Common myeloid progenitor, CD34-positive (primary cell): ENCODE results near the gene SEPTIN6.
A peak's percentile ranks its signal among the peaks of the same experiment; 100 is the strongest.

Source experiments
- CTCF ChIA-PET: fragments of 350-600 bp; sonication (Branson Sonifier 250); formaldehyde crosslinking; loops from one replicate; lab custom pipeline; 2021; ENCODE audit warnings: antibody characterized with exemption; lab: Charles Lee
- POLR2A ChIA-PET: fragments of 350-600 bp; sonication (Branson Sonifier 250); formaldehyde crosslinking; loops from one replicate; lab custom pipeline; 2021; ENCODE audit warnings: antibody characterized with exemption; lab: Charles Lee
- DNase-seq, 3 donors: peaks; one replicate each; pipeline versions ENCODE4 v3.0.0 to v3.0.0-alpha.2; 2013
- H3K27ac ChIP-seq, 2 experiments: 1 replicate in 1 of 2; 2 replicates in 1 of 2; pipeline ENCODE4 v1.7.0; 2013; ENCODE audit warnings: inconsistent platforms in 2 of 2, low read length in 2 of 2, mild to moderate bottlenecking in 2 of 2, low read depth in 1 of 2, moderate library complexity in 1 of 2; ENCODE audit not compliant: severe bottlenecking in 2 of 2, insufficient read depth in 1 of 2, poor library complexity in 1 of 2
- H3K27me3 ChIP-seq, 5 experiments: replicated peaks in 2 of 5; 1 replicate in 3 of 5; 2 replicates in 2 of 5; pipeline versions ENCODE4 v1.6.1 to v1.7.0; 2013; ENCODE audit warnings: low read length in 4 of 5, mild to moderate bottlenecking in 2 of 5, moderate library complexity in 2 of 5, inconsistent platforms in 1 of 5; ENCODE audit not compliant: insufficient read depth in 5 of 5, control insufficient read depth in 4 of 5
- H3K36me3 ChIP-seq, 4 experiments: 1 replicate in 2 of 4; 2 replicates in 2 of 4; pipeline versions ENCODE4 v1.6.1 to v1.7.0; 2013; ENCODE audit warnings: low read length in 3 of 4, control low read depth in 1 of 4, mild to moderate bottlenecking in 1 of 4; ENCODE audit not compliant: control insufficient read depth in 4 of 4, insufficient read depth in 4 of 4
- H3K4me1 ChIP-seq, 4 experiments: 1 replicate in 3 of 4; 2 replicates in 1 of 4; pipeline versions ENCODE4 v1.6.1 to v1.7.1; 2013; ENCODE audit warnings: low read length in 3 of 4, mild to moderate bottlenecking in 3 of 4, control low read depth in 1 of 4, inconsistent platforms in 1 of 4, moderate library complexity in 1 of 4; ENCODE audit not compliant: control insufficient read depth in 4 of 4, insufficient read depth in 4 of 4; ENCODE audit errors: control extremely low read depth in 1 of 4
- H3K4me3 ChIP-seq, 7 experiments: 1 replicate in 4 of 7; 2 replicates in 3 of 7; pipeline versions ENCODE4 v1.5.1 to v1.7.0; 2013; ENCODE audit warnings: mild to moderate bottlenecking in 7 of 7, low read length in 6 of 7, moderate library complexity in 6 of 7, inconsistent platforms in 2 of 7, low read depth in 2 of 7, control low read depth in 1 of 7; ENCODE audit not compliant: insufficient read depth in 4 of 7, control insufficient read depth in 1 of 7; ENCODE audit errors: extremely low read depth in 1 of 7
- H3K9me3 ChIP-seq, 5 experiments: 1 replicate in 4 of 5; 2 replicates in 1 of 5; pipeline versions ENCODE4 v1.6.1 to v1.7.1; 2013; ENCODE audit warnings: low read length in 4 of 5, mild to moderate bottlenecking in 2 of 5, inconsistent platforms in 1 of 5, low read depth in 1 of 5, moderate library complexity in 1 of 5; ENCODE audit not compliant: control insufficient read depth in 4 of 5, insufficient read depth in 2 of 5; ENCODE audit errors: control extremely low read depth in 1 of 5
- WGBS: methylation state at CpG from one replicate; pipeline ENCODE4 v1.1.5; 2013; ENCODE audit not compliant: insufficient coverage; 5-methylcytosine and 5-hydroxymethylcytosine counted together

The SEPTIN6 gene

DNA sequence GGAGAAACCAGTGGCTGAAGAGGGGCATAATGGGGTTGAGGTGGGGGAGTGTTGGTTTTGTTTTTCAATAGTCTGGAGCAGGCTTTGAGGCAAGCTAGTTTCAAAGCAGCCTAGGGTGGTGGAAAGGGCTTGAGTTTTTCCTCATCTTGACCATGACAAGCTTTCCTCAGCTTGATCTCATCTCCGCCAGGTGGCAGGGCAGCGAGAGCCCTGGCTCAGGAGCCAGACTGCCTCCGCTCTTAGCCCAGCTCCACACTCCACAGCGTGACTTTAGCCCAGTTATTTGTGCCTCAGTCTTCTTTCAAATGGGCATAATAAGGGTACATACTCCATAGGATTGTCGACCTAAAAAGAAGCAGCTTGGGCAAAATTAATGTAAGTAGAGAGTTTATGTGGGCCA, 35.5 kb upstream of the SEPTIN6 start:
- Histone ChIP-seq H3K27me3 (no peaks in the 10 kb centered on the region), H3K9me3 (no peaks in the 10 kb centered on the region), H3K4me1 (peaks cover 0 to 4% (median 0%) of the 10 kb centered on the region in 4 experiments), H3K4me3 (no peak overlapping the region), H3K36me3 (no peaks in the 10 kb centered on the region), H3K27ac (no peak overlapping the region)
- ChIA-PET CTCF (interaction anchor here (0.6 to 2.5 kb wide), 7 partner anchors 15 to 104 kb away, joined by 3 to 12 read pairs (median 3); no protein-coding TSS in a partner anchor), POLR2A (no interaction called here)
- DNase-seq: no peak
- 67% methylated on average over 1 of the region's 5 CpGs for WGBS

DNA sequence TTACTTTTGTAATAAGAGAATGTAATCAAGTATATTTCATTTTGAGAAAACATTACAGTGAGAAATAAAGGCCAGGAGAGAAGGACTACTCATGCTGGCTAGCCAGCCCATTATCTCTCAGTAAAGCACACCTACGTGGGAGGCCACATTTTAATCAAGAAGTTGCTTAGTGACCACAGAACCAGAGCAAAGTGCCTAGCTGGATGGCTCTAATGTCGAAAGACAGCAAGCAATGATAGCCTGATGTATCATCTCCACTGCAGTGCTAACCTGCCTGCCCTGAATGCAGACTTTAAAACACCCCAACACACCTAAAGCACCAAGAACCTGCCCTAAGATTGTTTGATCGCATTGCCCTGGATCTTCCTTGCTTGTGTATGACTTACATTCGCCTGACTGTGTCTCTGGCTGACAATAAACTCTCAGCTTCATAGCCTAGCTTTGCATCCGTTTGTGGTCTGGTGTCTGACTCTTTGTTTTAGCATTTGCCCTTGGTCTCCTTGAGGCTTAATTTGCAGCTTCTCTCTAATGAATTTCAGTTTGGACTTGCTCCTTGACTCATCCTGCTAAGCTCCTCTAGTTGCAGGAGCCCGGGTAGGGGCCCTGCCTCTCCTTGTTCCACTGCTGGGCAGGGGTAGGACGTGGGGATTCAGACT, 34.1 kb upstream of the SEPTIN6 start:
- H3K27me3 ChIP-seq: no peaks in the 10 kb centered on the region
- H3K27ac ChIP-seq: no peak overlapping the region
- H3K4me3 ChIP-seq: no peak overlapping the region
- 72% methylated on average over 6 of the region's 7 CpGs for WGBS
- ChIA-PET POLR2A (no interaction called here), CTCF (interaction anchor here (0.9 to 1.5 kb wide), 4 partner anchors 24 to 103 kb away, joined by 3 to 4 read pairs (median 3); partner anchors contain the start of gene SEPTIN6)
- peaks cover 0 to 4% (median 0%) of the 10 kb centered on the region in 4 experiments for H3K4me1 ChIP-seq
- DNase-seq: peak in 2 of 3 donors; percentile 10 to 33
- H3K36me3 ChIP-seq: no peaks in the 10 kb centered on the region
- no peaks in the 10 kb centered on the region for H3K9me3 ChIP-seq

DNA sequence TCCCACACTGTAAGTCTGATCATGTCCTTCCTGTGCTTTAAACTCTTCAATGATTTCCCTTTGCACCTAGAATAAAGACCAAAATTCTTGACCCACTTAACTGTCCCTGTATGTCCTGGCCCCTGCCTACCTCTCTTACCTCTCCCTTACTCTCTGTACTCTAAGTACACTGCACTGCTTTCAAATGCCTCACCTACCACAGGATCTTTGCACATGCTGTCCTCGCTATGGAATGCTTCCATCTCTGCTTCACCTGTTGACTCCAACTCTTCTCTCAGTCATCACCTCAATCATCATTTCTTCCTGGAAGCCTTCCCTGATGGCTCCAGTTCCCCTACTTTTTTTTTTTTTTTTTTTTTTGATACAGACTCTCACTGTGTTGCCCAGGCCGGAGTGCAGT, 29.0 kb upstream of the SEPTIN6 start:
- no peak for DNase-seq
- ChIA-PET CTCF (no interaction called here), POLR2A (no interaction called here)
- no peak overlapping the region for H3K27ac ChIP-seq
- no peaks in the 10 kb centered on the region for H3K9me3 ChIP-seq
- no peaks in the 10 kb centered on the region for H3K27me3 ChIP-seq
- 93% methylated on average over 1 of the region's 2 CpGs for WGBS
- no peak overlapping the region for H3K4me3 ChIP-seq
- peaks cover 0 to 1% (median 0%) of the 10 kb centered on the region in 4 experiments for H3K4me1 ChIP-seq
- H3K36me3 ChIP-seq: no peaks in the 10 kb centered on the region

DNA sequence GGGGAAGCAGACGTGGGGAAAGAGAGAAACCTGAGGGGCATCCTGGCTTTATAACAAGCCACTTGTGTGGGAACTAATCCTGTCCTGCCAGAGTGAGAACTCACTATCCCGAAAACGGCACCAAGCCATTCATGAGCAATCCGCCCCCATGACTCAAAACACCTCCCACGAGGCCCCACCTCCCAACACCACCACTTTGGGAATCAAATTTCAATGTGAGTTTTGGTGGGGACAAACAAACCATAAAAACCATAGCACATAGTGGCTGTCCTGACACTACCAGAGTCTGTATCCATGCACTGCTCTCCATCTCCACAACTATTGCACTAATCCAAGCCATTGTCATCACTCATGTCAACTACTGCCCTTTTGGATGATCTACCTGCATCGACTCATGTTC, 28.5 kb upstream of the SEPTIN6 start:
- Histone ChIP-seq H3K27ac (no peak overlapping the region), H3K36me3 (no peaks in the 10 kb centered on the region), H3K9me3 (no peaks in the 10 kb centered on the region), H3K4me3 (no peak overlapping the region), H3K4me1 (no peaks in the 10 kb centered on the region), H3K27me3 (no peaks in the 10 kb centered on the region)
- DNase-seq: no peak
- ChIA-PET POLR2A (no interaction called here), CTCF (no interaction called here)
- WGBS: 89% methylated on average over 3 of the region's 6 CpGs

DNA sequence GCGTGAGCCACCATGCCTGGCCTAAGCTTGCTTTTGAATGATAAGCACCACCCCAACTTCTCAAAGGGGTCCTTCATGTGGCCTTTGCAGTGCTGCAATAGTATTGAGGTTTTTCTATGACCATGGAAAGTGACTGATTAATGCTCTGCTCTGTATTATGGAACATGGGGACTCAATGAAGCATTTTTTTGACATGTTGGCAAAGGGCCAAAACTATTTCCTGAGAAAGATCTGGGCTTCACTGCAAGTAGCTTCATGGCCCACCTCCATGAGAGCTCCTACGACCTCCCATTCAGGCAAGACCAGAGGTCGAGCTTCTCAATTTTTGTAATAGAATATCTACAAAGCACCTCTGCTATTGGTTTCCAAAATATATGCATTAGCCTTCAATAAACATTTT, 16.7 kb upstream of the SEPTIN6 start:
- DNase-seq: no peak
- no peak overlapping the region for H3K27ac ChIP-seq
- no peaks in the 10 kb centered on the region for H3K4me1 ChIP-seq
- no peaks in the 10 kb centered on the region for H3K9me3 ChIP-seq
- CTCF ChIA-PET: interaction anchor here (0.8 to 1.7 kb wide), 4 partner anchors 9 to 48 kb away, joined by 3 to 5 read pairs (median 4); partner anchors contain the start of gene SOWAHD
- no peaks in the 10 kb centered on the region for H3K36me3 ChIP-seq
- H3K27me3 ChIP-seq: no peaks in the 10 kb centered on the region
- H3K4me3 ChIP-seq: no peak overlapping the region
- WGBS: 94% methylated on average over 3 of the region's 3 CpGs
- POLR2A ChIA-PET: no interaction called here

DNA sequence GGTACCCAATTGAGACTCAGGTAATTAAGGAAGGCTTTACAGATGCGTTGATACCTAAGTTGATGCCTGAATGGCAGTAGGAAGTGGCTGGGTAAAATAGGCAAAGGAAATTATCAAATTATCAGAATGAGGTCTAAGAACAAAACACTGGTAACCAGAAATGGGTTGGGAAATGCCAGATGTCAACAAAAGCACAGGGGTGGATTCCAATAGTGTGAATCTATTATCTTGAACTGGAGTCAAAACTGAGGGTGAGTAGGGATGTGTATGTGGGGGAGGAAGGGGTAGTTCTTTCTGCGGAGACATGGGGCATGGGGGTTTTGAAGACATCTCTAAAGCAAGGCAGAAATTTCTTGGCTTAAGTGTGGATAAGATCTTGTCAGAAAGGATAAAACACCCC, 16.0 kb upstream of the SEPTIN6 start:
- ChIA-PET POLR2A (no interaction called here), CTCF (interaction anchor here (1.0 to 1.7 kb wide), 2 partner anchors 9 to 49 kb away, joined by 3 to 4 read pairs; partner anchors contain the start of gene SOWAHD)
- no peak overlapping the region for H3K27ac ChIP-seq
- no peaks in the 10 kb centered on the region for H3K4me1 ChIP-seq
- H3K27me3 ChIP-seq: no peaks in the 10 kb centered on the region
- no peak for DNase-seq
- 86% methylated on average over 1 of the region's 2 CpGs for WGBS
- no peaks in the 10 kb centered on the region for H3K9me3 ChIP-seq
- H3K4me3 ChIP-seq: no peak overlapping the region
- no peaks in the 10 kb centered on the region for H3K36me3 ChIP-seq

DNA sequence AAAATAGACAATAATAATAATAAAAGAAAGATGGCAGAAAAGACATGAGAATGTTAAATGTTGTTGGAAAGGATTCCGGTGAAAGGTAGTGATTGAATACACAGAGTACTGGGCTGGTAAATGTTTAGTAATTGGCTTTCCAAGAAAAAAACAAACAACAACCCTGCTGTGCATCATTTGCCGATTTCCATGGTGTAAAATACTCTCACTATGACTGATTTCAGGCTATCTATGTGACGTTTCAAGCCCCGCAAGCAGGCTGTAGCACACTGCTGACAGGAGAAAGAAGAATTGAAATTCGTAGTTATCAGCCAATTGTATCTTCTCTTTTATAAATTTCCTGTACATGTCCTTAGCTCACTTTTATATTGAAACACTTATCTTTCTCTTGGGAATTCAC, 13.6 kb upstream of the SEPTIN6 start:
- ChIA-PET CTCF (interaction anchor here (1.8 kb wide), 1 partner anchor 23 kb away, joined by 4 read pairs; no protein-coding TSS in a partner anchor), POLR2A (no interaction called here)
- DNase-seq: no peak
- Histone ChIP-seq H3K9me3 (no peaks in the 10 kb centered on the region), H3K4me1 (no peaks in the 10 kb centered on the region), H3K27ac (no peak overlapping the region), H3K36me3 (no peaks in the 10 kb centered on the region), H3K4me3 (no peak overlapping the region), H3K27me3 (no peaks in the 10 kb centered on the region)
- WGBS: 77% methylated on average over 3 of the region's 5 CpGs
